Kidney (tissue), 14 donors: ENCODE data around the gene DNASE1L2. TPM values are rescaled to one million over a fixed set of nuclear protein-coding genes. Genes with fewer than 3 reads are reported as not detected.
A peak's percentile ranks its signal among the peaks of the same experiment; 100 is the strongest.

Source experiments
- DNase-seq, 5 donors: peaks; one replicate each; pipeline ENCODE4 v3.0.0-alpha.2; 2013 to 2020
- FAIRE-seq: peaks from 2 replicates; lab custom pipeline; 2012; peaks lifted over from hg19 to GRCh38; lab: Jason Lieb, UNC
- H3K27ac ChIP-seq, 2 donors: one replicate each; pipeline ENCODE4 v1.7.0; 2013; ENCODE audit warnings: low read depth in 2 of 2, low read length in 2 of 2, inconsistent platforms in 1 of 2
- H3K27me3 ChIP-seq: one replicate; pipeline ENCODE4 v1.7.1; 2013; ENCODE audit warnings: low read length, inconsistent platforms; ENCODE audit not compliant: control insufficient read depth, insufficient read depth
- H3K36me3 ChIP-seq, 3 donors: one replicate each; pipeline versions ENCODE4 v1.7.0 to v1.7.1; 2013; ENCODE audit warnings: low read length in 3 of 3, control low read depth in 1 of 3, inconsistent platforms in 1 of 3; ENCODE audit not compliant: insufficient read depth in 3 of 3, control insufficient read depth in 2 of 3
- H3K4me1 ChIP-seq, 3 donors: one replicate each; pipeline versions ENCODE4 v1.7.0 to v1.7.1; 2013; ENCODE audit warnings: low read length in 3 of 3, inconsistent platforms in 1 of 3, low read depth in 1 of 3; ENCODE audit not compliant: control insufficient read depth in 2 of 3, insufficient read depth in 2 of 3
- H3K4me3 ChIP-seq, 3 donors: one replicate each; pipeline versions ENCODE4 v1.7.0 to v1.8.1; 2013; ENCODE audit warnings: low read length in 3 of 3, control low read depth in 1 of 3, inconsistent platforms in 1 of 3
- H3K9ac ChIP-seq, 3 donors: one replicate each; pipeline versions ENCODE4 v1.7.0 to v1.7.1; 2013; ENCODE audit warnings: low read length in 3 of 3, control low read depth in 1 of 3, inconsistent platforms in 1 of 3
- H3K9me3 ChIP-seq, 3 donors: one replicate each; pipeline versions ENCODE4 v1.7.0 to v1.7.1; 2013; ENCODE audit warnings: low read length in 3 of 3, control low read depth in 1 of 3, inconsistent platforms in 1 of 3; ENCODE audit not compliant: control insufficient read depth in 2 of 3, insufficient read depth in 1 of 3
- CTCF ChIP-seq: IDR thresholded peaks from 3 replicates; pipeline ENCODE4 v1.5.1; 2012; ENCODE audit warnings: mild to moderate bottlenecking, moderate library complexity, borderline replicate concordance; ENCODE audit not compliant: insufficient read depth; ENCODE audit errors: extremely low read depth
- intact Hi-C: fragments of 100-400 bp; cut with DNase I; formaldehyde crosslinking; loops from one replicate; pipeline ENCODE4 v1.11.1; 2022
- polyA plus RNA-seq: library from polyadenylated mRNA; stranded (reverse); fragments of 350-450 nt; fragmentation: Illumina TruSeq; extraction: RNeasy Lipid Tissue Mini Kit (QIAGEN cat#74804); gene quantifications from one replicate; pipeline ENCODE4 v1.2.3, GENCODE V29; 2014; ENCODE audit warnings: low read depth, low replicate concordance; ENCODE audit not compliant: insufficient read depth
- total RNA-seq: library from RNA; stranded (reverse); fragmentation: NEBNext Ultra II Directional; extraction: Animal tissue kit (Norgen Biotek cat#: 25700); gene quantifications from one replicate; pipeline ENCODE4 v1.2.1, GENCODE V29; 2021
- donor health status: control.
- donor health status: control.
- donor health status: control.
- donor health status: control.
- donor health status: control.
- donor health status: DM: yes; HTN: yes; CAD: no.
- donor health status: Normal renal cell carcinoma (clear cell type).

DNASE1L2 gene
- total and polyA plus RNA-seq, 2 donors from 2014 or later: 0.88 TPM

DNA sequence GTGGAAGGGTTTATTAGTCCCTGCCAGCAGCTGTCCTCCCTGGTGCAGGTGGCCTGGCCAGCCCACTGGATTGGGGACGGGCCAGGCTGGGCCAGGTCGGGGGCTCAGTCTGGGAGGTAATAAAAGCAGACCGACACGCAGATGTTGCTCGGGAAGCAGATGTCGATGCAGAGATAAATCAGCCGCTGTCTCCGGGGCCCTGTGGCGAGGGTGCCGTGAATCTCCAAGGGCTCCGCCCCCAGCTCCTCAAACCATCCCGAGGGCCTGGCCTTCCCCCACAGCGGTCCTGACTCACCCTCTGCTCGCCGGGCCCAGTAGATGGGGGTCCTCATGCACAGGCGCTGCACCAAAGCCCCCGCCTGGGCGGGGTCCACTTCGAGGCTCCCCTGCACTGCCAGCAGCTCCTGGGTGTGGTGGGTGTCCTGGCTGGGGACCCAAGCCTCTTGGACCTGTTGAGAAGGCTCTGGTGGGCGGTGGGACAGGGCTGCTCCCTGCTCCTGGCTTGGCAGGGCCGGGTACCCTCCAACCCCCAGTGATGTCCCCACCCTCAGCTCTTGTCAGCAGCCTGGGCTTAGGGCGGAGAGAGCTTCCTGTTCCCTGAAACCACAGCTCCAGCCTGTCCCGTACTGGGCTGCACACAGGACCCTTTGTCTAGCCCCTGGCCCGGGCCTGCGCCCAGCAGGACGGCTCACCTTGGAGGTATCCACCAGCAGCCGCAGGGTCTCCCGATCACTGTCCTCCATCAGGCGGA lies 26.8 kb upstream of the DNASE1L2 start:
- peaks cover 0 to 40% (median 24%) of the 10 kb centered on the region in 3 donors for H3K4me1 ChIP-seq
- no peak overlapping the region for H3K9ac ChIP-seq
- no peak overlapping the region for H3K27ac ChIP-seq
- H3K36me3 ChIP-seq: peaks cover 0 to 4% (median 0%) of the 10 kb centered on the region in 3 donors
- H3K9me3 ChIP-seq: no peaks in the 10 kb centered on the region
- no peak overlapping the region for H3K4me3 ChIP-seq
- no peak for TF ChIP-seq CTCF
- DNase-seq (peak in 1 of 5 donors; percentile 79), FAIRE-seq (no peak)
- no peaks in the 10 kb centered on the region for H3K27me3 ChIP-seq
- intact Hi-C loops: no loop called here

GRCh38 chr16:2210009-2210332 lies 26.3 kb upstream of the DNASE1L2 start:
- DNase-seq (peak in 1 of 5 donors; percentile 76), FAIRE-seq (no peak)
- H3K27me3 ChIP-seq: no peaks in the 10 kb centered on the region
- no peak overlapping the region for H3K27ac ChIP-seq
- H3K9ac ChIP-seq: no peak overlapping the region
- no peak overlapping the region for H3K4me3 ChIP-seq
- intact Hi-C loops: no loop called here
- peaks cover 0 to 4% (median 0%) of the 10 kb centered on the region in 3 donors for H3K36me3 ChIP-seq
- no peak for TF ChIP-seq CTCF
- H3K4me1 ChIP-seq: peaks cover 0 to 37% (median 20%) of the 10 kb centered on the region in 3 donors
- no peaks in the 10 kb centered on the region for H3K9me3 ChIP-seq

DNA sequence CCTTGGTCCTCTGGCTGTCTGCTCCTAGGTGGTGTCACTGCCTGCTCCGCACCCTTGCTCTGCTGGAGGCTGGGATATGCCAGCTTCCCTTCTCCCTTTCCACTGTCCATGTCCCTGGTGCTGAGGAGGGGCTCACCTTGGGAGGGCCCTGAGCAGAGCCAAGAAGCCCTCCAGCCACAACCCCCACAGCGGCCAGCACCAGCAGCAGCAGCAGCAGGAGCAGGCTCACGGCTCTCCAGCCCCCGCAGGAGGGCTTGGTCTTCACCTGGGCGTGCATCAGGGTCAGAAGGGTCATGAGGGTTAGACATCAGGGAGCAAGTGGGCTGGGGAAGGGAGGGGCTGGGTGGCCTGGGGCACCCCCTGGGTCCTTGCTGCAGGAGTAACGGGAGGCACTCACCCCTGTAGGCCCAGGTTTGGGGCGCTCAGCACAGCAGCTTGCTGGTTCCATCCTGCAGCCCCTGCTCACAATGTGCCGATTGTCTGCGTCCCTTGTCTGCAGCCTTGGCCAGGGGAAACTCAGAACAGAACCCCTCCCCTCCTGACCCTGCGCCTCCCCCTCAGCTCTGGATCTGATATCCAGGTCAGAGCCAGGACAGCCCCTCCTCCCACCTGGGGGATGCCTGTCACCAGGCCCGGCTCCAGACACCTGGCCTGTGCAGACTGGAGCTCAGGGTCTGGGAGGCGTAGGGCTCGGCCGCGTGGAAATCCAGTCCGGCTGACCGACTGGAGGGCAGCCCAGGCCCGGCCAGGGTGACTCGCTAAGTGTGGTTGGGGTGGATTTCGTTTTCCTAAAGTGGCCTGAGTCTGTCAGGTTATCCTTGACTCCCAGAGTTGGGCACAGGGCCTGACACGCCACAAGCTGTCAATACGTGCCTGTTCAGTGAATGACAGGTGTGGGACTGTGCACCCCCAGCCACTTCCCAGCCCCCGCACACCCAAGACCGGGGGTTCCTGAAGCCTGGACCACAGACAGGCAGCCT lies 25.6 kb upstream of the DNASE1L2 start, which contains the start of gene BRICD5:
BRICD5 (minus strand) TSS at position 478 of the 980 bp plus-strand sequence; CDS start at position 448, 30 bp downstream.
- no peak within 1 kb of the TSS for H3K4me3 ChIP-seq
- peak in 4 of 5 donors; percentile 41 to 70 (median 53) for DNase-seq
- peaks cover 0 to 4% (median 0%) of the 10 kb centered on the region in 3 donors for H3K36me3 ChIP-seq
- H3K4me1 ChIP-seq: peaks cover 0 to 37% (median 19%) of the 10 kb centered on the region in 3 donors
- TF ChIP-seq CTCF: no peak
- no peaks in the 10 kb centered on the region for H3K9me3 ChIP-seq
- intact Hi-C loops: no loop called here
- no peak within 1 kb of the TSS for H3K9ac ChIP-seq
- no peaks in the 10 kb centered on the region for H3K27me3 ChIP-seq
- FAIRE-seq: no peak
- H3K27ac ChIP-seq: no peak within 1 kb of the TSS
